MM.1S (cell line): ENCODE data around the gene OSBPL5.

ENCODE experiments used
- CTCF ChIP-seq: fragments of 300-600 bp; sonication (generic); IDR thresholded peaks from 2 replicates; pipeline ENCODE4 v1.5.1; 2016; ENCODE audit warnings: antibody characterized with exemption, low read length, mixed read lengths
- EZH2 ChIP-seq: fragments of 300-600 bp; sonication (generic); optimal IDR thresholded peaks from 2 replicates; pipeline ENCODE3; 2017; ENCODE audit warnings: low read depth, mild to moderate bottlenecking, antibody characterized with exemption, low read length, mixed read lengths

DNA sequence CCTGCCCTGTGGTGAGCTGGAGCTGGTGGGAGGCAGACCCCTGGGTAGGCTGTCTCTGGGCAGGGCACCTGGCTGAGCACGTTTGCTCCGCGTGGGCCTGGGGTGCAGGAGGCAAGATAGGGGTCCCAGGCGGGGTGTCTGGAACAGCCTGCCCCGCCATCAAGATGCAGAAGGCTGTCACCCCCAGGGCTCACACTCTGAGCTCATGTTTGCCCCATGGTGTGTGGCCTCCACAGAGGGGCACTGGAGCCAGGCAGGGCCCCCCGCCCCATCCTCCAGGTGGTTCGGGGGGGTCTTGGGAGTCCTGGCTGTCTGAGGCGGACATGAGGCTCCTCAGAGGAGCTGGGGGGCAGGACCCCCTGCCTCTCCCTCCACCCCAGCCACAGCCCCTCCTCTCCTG is 79.0 kb downstream of the OSBPL5 start:
- TF ChIP-seq CTCF, result no peak
- no peak for TF ChIP-seq EZH2
